Measurements from ENCODE around the gene SH2D4B. TPM values are rescaled to one million over a fixed set of nuclear protein-coding genes. Genes with fewer than 3 reads are reported as not detected.

Gene SH2D4B
- total RNA-seq, 1 donor from 2014 or later: 0.05 TPM

GRCh38 chr10:80617807-80618206 lies 80.1 kb downstream of the SH2D4B start:
- Mint-ChIP-seq H3K4me3 (ENCODE audit: low read depth) (no peak overlapping the region), H3K4me1 (ENCODE audit: low read depth) (no peaks in the 10 kb centered on the region), H3K27ac (no peak overlapping the region), H3K36me3 (ENCODE audit: low read depth) (no peaks in the 10 kb centered on the region), H3K27me3 (ENCODE audit: low read depth) (peaks cover 4% of the 10 kb centered on the region), H3K9me3 (peaks cover 3% of the 10 kb centered on the region)
- no peak for DNase-seq (ENCODE audit: low spot score)
- intact Hi-C loops (cut with micrococcal nuclease): no loop called here

GRCh38 chr10:80619036-80619435 lies 81.3 kb downstream of the SH2D4B start:
- Mint-ChIP-seq H3K4me3 (ENCODE audit: low read depth) (no peak overlapping the region), H3K27me3 (ENCODE audit: low read depth) (peaks cover 4% of the 10 kb centered on the region), H3K9me3 (no peaks in the 10 kb centered on the region), H3K27ac (no peak overlapping the region), H3K36me3 (ENCODE audit: low read depth) (no peaks in the 10 kb centered on the region), H3K4me1 (ENCODE audit: low read depth) (no peaks in the 10 kb centered on the region)
- DNase-seq (ENCODE audit: low spot score): no peak
- intact Hi-C loops (cut with micrococcal nuclease): no loop called here

- intact Hi-C loops (cut with micrococcal nuclease): no loop called here
- Mint-ChIP-seq H3K27ac (no peak overlapping the region), H3K4me3 (ENCODE audit: low read depth) (no peak overlapping the region), H3K27me3 (ENCODE audit: low read depth) (peaks cover 5% of the 10 kb centered on the region), H3K4me1 (ENCODE audit: low read depth) (no peaks in the 10 kb centered on the region), H3K36me3 (ENCODE audit: low read depth) (no peaks in the 10 kb centered on the region), H3K9me3 (no peaks in the 10 kb centered on the region)
- no peak for DNase-seq (ENCODE audit: low spot score)
These were observed 84.5 kb downstream of the SH2D4B start for GRCh38 chr10:80622153-80622552.

DNA sequence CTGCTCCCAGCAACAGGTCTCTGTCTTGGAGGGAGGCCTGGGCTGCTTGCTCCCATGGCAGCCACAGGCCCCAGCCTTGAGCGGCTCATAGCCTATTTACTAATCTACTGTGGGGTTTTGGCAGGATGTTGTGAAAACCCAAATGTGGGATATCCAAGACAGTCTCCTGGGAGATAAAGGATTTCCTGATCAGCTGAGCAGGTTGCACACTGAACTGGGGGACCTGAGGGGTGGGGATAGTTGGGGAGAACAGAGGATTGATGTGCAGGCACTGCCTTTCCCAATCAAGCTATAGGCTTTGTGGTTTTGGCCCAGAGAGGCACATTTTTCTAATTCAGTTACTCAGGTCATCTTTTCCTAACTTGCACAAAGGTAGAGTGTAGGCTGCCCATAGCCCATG lies 92.6 kb downstream of the SH2D4B start:
- intact Hi-C loops (cut with micrococcal nuclease): no loop called here
- Mint-ChIP-seq H3K27me3 (ENCODE audit: low read depth) (peaks cover 4% of the 10 kb centered on the region), H3K4me3 (ENCODE audit: low read depth) (no peak overlapping the region), H3K27ac (no peak overlapping the region), H3K36me3 (ENCODE audit: low read depth) (no peaks in the 10 kb centered on the region), H3K4me1 (ENCODE audit: low read depth) (no peaks in the 10 kb centered on the region), H3K9me3 (no peaks in the 10 kb centered on the region)
- DNase-seq (ENCODE audit: low spot score): no peak

DNA sequence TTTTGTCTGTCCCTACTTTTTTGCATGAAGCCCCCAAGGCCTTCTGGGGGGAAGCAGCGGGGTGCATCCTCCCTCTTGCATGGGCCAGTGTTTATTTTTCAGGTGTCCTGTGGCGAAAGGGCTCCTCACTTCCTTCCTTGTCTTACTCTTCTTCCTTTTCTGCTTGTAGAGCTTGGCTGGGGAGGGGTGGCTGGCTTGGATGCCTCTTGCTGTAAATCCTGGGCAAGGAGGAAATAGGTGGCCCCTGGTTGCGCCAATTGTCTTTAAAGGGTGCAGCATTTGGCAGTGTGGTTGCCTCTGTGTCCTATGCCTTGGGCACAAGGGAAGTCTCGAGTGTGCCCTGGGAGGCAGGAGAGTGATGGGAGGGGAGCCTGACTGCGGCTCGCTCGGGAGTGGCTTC lies 95.0 kb downstream of the SH2D4B start:
- no peaks in the 10 kb centered on the region for H3K9me3 Mint-ChIP-seq

DNA sequence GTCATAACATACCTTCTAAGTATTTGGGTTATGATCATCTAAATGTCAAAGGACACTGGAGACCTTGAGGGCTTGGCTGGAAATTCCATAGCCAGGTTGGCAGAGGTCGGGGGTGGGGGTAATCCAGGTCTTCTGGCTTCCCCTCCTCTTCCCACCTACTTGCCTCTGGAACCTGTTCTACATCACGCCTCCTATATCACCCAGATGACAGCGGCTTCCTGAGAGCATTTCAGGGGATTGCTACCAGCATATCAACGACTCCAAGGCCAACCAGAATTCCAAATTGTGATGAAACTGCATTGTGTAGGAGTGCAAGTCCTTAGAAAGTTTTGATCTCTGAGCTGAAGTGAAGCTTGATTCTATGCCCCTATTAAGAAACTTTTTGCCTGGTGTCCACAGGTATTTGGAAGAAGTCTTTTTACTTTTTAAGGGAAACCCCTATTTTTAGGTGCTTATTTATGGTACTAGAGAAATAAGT lies 95.7 kb downstream of the SH2D4B start:
- Mint-ChIP-seq H3K4me3 (ENCODE audit: low read depth) (no peak overlapping the region), H3K27ac (no peak overlapping the region), H3K36me3 (ENCODE audit: low read depth) (no peaks in the 10 kb centered on the region), H3K9me3 (no peaks in the 10 kb centered on the region), H3K27me3 (ENCODE audit: low read depth) (peaks cover 2% of the 10 kb centered on the region), H3K4me1 (ENCODE audit: low read depth) (no peaks in the 10 kb centered on the region)
- intact Hi-C loops (cut with micrococcal nuclease): no loop called here
- DNase-seq (ENCODE audit: low spot score): no peak

More for the DNA sequence above, 95.0 kb downstream of the SH2D4B start:
- Mint-ChIP-seq H3K4me3 (ENCODE audit: low read depth) (no peak overlapping the region), H3K27ac (no peak overlapping the region), H3K36me3 (ENCODE audit: low read depth) (no peaks in the 10 kb centered on the region), H3K27me3 (ENCODE audit: low read depth) (no peaks in the 10 kb centered on the region), H3K4me1 (ENCODE audit: low read depth) (no peaks in the 10 kb centered on the region)
- intact Hi-C loops (cut with micrococcal nuclease): no loop called here
- no peak for DNase-seq (ENCODE audit: low spot score)

DNA sequence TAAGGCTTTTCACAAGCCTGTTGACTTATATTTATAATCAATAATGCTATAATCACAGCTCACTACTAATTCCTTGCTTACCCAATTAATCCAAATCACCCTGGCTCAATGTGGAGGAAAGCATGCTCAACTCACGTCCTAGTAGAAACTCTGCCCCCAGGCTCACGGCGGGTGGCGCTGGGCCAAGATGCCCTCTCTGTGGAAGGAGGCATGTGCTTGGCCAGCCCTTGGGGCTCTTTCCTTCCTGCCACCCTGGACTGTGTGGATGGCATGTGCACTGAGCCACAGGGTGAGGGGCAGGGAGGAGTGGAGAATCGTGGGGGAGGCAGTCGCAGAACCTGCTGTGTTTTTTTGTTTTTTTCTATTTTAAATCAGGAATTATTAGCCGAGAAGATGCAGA lies 96.2 kb downstream of the SH2D4B start:
- H3K4me1 Mint-ChIP-seq (ENCODE audit: low read depth): no peaks in the 10 kb centered on the region
- no peaks in the 10 kb centered on the region for H3K36me3 Mint-ChIP-seq (ENCODE audit: low read depth)
- H3K27me3 Mint-ChIP-seq (ENCODE audit: low read depth): peaks cover 5% of the 10 kb centered on the region
- intact Hi-C loops (cut with micrococcal nuclease): no loop called here
- no peaks in the 10 kb centered on the region for H3K9me3 Mint-ChIP-seq
- H3K27ac Mint-ChIP-seq: no peak overlapping the region
- H3K4me3 Mint-ChIP-seq (ENCODE audit: low read depth): no peak overlapping the region
- DNase-seq (ENCODE audit: low spot score): no peak

DNA sequence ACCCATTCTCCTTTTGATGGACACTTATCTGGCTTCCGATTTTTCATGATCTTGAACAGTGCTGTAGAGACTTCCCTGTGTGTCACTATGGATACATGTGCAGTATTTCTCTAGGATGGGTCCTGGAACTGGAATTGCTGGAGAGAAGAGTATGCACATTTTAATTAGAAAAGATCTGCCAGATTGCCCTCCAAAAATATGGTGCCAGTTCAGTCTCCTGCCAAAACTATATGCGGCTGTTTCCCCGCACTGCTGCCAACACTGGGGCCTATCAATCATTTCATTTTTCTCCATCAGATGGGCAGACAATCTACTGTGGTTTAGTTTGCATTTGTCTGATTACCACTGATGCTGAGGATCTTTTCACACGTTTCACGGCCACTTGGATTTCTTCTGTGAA lies 105.0 kb downstream of the SH2D4B start:
- Mint-ChIP-seq H3K27me3 (ENCODE audit: low read depth) (peaks cover 9% of the 10 kb centered on the region), H3K4me1 (ENCODE audit: low read depth) (no peaks in the 10 kb centered on the region), H3K4me3 (ENCODE audit: low read depth) (no peak overlapping the region), H3K36me3 (ENCODE audit: low read depth) (no peaks in the 10 kb centered on the region), H3K9me3 (no peaks in the 10 kb centered on the region), H3K27ac (no peak overlapping the region)
- DNase-seq (ENCODE audit: low spot score): no peak
- intact Hi-C loops (cut with micrococcal nuclease): no loop called here

DNA sequence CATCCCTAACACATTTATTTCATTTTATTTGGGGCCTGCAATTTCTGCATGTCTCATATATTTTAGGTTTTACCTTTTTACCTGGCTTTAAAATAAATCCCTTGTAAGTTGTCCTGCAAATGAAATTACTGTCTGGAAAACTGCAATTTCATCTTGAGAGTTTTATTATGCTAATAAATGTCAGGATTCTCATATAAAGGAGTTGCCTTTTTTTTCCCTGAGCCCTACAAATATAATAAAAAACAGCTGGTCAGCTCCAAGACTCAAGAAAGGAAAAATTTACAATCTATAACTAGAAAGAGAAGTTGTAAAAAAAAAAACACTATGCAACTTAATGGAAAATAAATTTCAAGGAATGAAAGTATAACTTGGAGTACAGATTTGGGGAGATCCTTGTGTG lies 108.7 kb downstream of the SH2D4B start:
- no peak overlapping the region for H3K27ac Mint-ChIP-seq
- no peaks in the 10 kb centered on the region for H3K4me1 Mint-ChIP-seq (ENCODE audit: low read depth)
- no peaks in the 10 kb centered on the region for H3K36me3 Mint-ChIP-seq (ENCODE audit: low read depth)
- no peak for DNase-seq (ENCODE audit: low spot score)
- no peaks in the 10 kb centered on the region for H3K9me3 Mint-ChIP-seq
- intact Hi-C loops (cut with micrococcal nuclease): no loop called here
- H3K27me3 Mint-ChIP-seq (ENCODE audit: low read depth): peaks cover 4% of the 10 kb centered on the region
- H3K4me3 Mint-ChIP-seq (ENCODE audit: low read depth): no peak overlapping the region

GRCh38 chr10:80647173-80647833 lies 109.6 kb downstream of the SH2D4B start:
- Mint-ChIP-seq H3K9me3 (no peaks in the 10 kb centered on the region), H3K27me3 (ENCODE audit: low read depth) (peaks cover 4% of the 10 kb centered on the region), H3K27ac (no peak overlapping the region), H3K4me3 (ENCODE audit: low read depth) (no peak overlapping the region), H3K4me1 (ENCODE audit: low read depth) (no peaks in the 10 kb centered on the region), H3K36me3 (ENCODE audit: low read depth) (no peaks in the 10 kb centered on the region)
- intact Hi-C loops (cut with micrococcal nuclease): no loop called here
- DNase-seq (ENCODE audit: low spot score): no peak

DNA sequence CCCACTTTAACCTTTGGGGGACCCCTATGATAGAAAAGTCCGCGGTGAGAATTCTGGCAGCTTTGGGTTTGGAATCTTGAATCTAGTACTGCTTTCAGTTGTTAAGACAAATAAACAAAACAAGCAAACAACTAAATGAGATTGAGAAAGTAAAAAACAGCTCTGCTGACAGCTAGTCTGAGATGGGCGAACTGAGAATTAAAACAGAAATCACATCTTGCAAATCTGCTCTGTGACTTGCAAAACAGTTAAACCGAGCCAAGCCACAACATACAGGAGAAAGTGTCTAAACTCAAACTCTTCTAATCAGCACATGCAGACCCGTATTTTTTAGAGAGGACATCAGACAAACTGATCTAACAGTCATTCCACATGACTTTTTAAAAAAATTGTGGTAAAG lies 110.4 kb downstream of the SH2D4B start:
- no peaks in the 10 kb centered on the region for H3K9me3 Mint-ChIP-seq
- peaks cover 4% of the 10 kb centered on the region for H3K27me3 Mint-ChIP-seq (ENCODE audit: low read depth)
- no peaks in the 10 kb centered on the region for H3K4me1 Mint-ChIP-seq (ENCODE audit: low read depth)
- H3K36me3 Mint-ChIP-seq (ENCODE audit: low read depth): no peaks in the 10 kb centered on the region
- no peak overlapping the region for H3K27ac Mint-ChIP-seq
- no peak for DNase-seq (ENCODE audit: low spot score)
- intact Hi-C loops (cut with micrococcal nuclease): no loop called here
- no peak overlapping the region for H3K4me3 Mint-ChIP-seq (ENCODE audit: low read depth)

DNA sequence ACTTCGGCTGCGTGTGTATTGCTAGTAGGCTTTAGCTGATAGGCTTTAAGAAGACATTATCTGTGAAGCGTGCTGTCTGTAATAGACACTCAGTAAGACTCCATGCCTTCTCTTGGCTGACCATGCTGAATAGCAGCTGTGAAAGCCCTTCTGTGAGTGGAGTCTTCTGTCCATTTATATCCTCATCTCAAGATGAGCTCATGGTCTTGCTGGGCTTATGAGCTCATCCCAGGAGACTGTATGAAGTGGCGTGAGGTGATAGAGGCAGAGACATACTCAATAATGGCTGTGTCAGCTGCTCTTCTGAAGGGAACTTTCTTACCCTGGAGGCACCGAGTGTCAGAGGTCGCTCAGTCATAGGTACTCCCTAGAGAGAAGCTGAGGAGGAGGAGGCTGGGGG lies 111.5 kb downstream of the SH2D4B start:
- peaks cover 4% of the 10 kb centered on the region for H3K27me3 Mint-ChIP-seq (ENCODE audit: low read depth)
- no peaks in the 10 kb centered on the region for H3K4me1 Mint-ChIP-seq (ENCODE audit: low read depth)
- no peak overlapping the region for H3K4me3 Mint-ChIP-seq (ENCODE audit: low read depth)
- no peak for DNase-seq (ENCODE audit: low spot score)
- no peak overlapping the region for H3K27ac Mint-ChIP-seq
- no peaks in the 10 kb centered on the region for H3K36me3 Mint-ChIP-seq (ENCODE audit: low read depth)
- no peaks in the 10 kb centered on the region for H3K9me3 Mint-ChIP-seq
- intact Hi-C loops (cut with micrococcal nuclease): no loop called here

DNA sequence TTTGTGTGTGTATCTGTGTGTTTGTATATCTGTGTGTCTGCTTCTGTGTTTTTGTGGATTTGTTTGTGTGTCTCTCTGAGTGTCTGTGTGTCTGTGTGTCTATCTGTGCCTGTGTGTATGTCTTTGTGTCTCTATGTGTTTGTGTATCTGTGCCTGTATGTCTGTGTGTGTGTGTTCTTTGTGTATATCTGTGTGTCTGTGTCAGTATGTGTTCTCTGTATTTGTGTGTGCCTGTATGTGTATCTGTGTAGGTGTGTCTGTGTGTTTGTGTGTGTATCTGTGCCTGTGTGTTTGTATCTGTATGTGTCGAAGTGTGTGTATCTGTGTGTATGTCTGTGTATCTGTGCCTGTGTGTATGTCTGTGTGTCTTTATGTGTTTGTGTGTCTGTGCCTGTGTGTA lies 118.2 kb downstream of the SH2D4B start:
- no peaks in the 10 kb centered on the region for H3K4me1 Mint-ChIP-seq (ENCODE audit: low read depth)
- H3K36me3 Mint-ChIP-seq (ENCODE audit: low read depth): no peaks in the 10 kb centered on the region
- no peaks in the 10 kb centered on the region for H3K9me3 Mint-ChIP-seq
- no peak overlapping the region for H3K27ac Mint-ChIP-seq
- no peak for DNase-seq (ENCODE audit: low spot score)
- intact Hi-C loops (cut with micrococcal nuclease): no loop called here
- no peak overlapping the region for H3K4me3 Mint-ChIP-seq (ENCODE audit: low read depth)
- H3K27me3 Mint-ChIP-seq (ENCODE audit: low read depth): no peaks in the 10 kb centered on the region

- H3K4me1 Mint-ChIP-seq (ENCODE audit: low read depth): peaks cover 2% of the 10 kb centered on the region
- H3K27me3 Mint-ChIP-seq (ENCODE audit: low read depth): peaks cover 6% of the 10 kb centered on the region
- H3K27ac Mint-ChIP-seq: no peak overlapping the region
- H3K4me3 Mint-ChIP-seq (ENCODE audit: low read depth): no peak overlapping the region
- intact Hi-C loops (cut with micrococcal nuclease): no loop called here
- DNase-seq (ENCODE audit: low spot score): no peak
- no peaks in the 10 kb centered on the region for H3K9me3 Mint-ChIP-seq
- H3K36me3 Mint-ChIP-seq (ENCODE audit: low read depth): no peaks in the 10 kb centered on the region
These were observed 120.4 kb downstream of the SH2D4B start for GRCh38 chr10:80658068-80658467.
